Stomach (tissue), 9 donors: ENCODE results near the gene ENAH. TPM values are rescaled to one million over a fixed set of nuclear protein-coding genes. Genes with fewer than 3 reads are reported as not detected.

Experiments
- DNase-seq, 2 donors: peaks; one replicate each; pipeline versions ENCODE4 v3.0.0 to v3.0.0-alpha.2; 2013 to 2019
- H3K27ac ChIP-seq, 5 donors: fragments of 200-600 bp in 4 of 5; sonication (generic) in 4 of 5; one replicate each; pipeline ENCODE4 v1.5.1; 2013 to 2019; ENCODE audit warnings: mild to moderate bottlenecking in 1 of 5, moderate library complexity in 1 of 5
- H3K27me3 ChIP-seq, 3 donors: fragments of 200-600 bp; sonication (generic); one replicate each; pipeline ENCODE4 v1.5.1; 2017 to 2019; ENCODE audit warnings: mixed run types in 1 of 3
- H3K36me3 ChIP-seq, 4 donors: fragments of 200-600 bp; sonication (generic); 1 replicate in 3 of 4; 2 replicates in 1 of 4; pipeline ENCODE4 v1.5.1; 2016 to 2019
- H3K4me1 ChIP-seq, 4 donors: fragments of 200-600 bp; sonication (generic); one replicate each; pipeline ENCODE4 v1.5.1; 2016 to 2019
- H3K4me3 ChIP-seq, 4 donors: fragments of 200-600 bp; sonication (generic) in 3 of 4; one replicate each; pipeline ENCODE4 v1.5.1; 2016 to 2019; ENCODE audit warnings: mild to moderate bottlenecking in 1 of 4
- H3K9me3 ChIP-seq, 4 donors: fragments of 200-600 bp; sonication (generic); one replicate each; pipeline ENCODE4 v1.5.1; 2016 to 2019
- CTCF ChIP-seq, 7 experiments: fragments of 450-650 bp in 4 of 7; fragments of 200-600 bp in 3 of 7; sonication (generic) in 3 of 7; IDR thresholded peaks; one replicate each; pipeline ENCODE4 v1.5.1; 2016 to 2019; ENCODE audit warnings: antibody characterized with exemption in 7 of 7, control low read depth in 2 of 7, mild to moderate bottlenecking in 1 of 7
- EP300 ChIP-seq: sonication (generic); formaldehyde crosslinking; IDR thresholded peaks from one replicate; pipeline ENCODE4 v1.6.1; 2017; ENCODE audit warnings: antibody characterized with exemption
- POLR2A ChIP-seq, 4 donors: fragments of 450-650 bp; IDR thresholded peaks; one replicate each; pipeline ENCODE4 v1.6.1; 2016; ENCODE audit warnings: antibody characterized with exemption in 4 of 4, control low read depth in 2 of 4, mild to moderate bottlenecking in 1 of 4, moderate library complexity in 1 of 4
- POLR2AphosphoS5 ChIP-seq, 3 donors: sonication (generic); formaldehyde crosslinking; IDR thresholded peaks; one replicate each; pipeline ENCODE4 v1.6.1; 2016; ENCODE audit warnings: antibody characterized with exemption in 3 of 3
- WGBS, 5 donors: extraction: QIAGEN DNeasy Blood & Tissue Kit in 3 of 5; methylation state at CpG; one replicate each; pipeline versions ENCODE4 v1.1.5 to v1.1.7; 2013 to 2018; 5-methylcytosine and 5-hydroxymethylcytosine counted together
- intact Hi-C: fragments of 100-400 bp; cut with DNase I; formaldehyde crosslinking; loops from one replicate; pipeline ENCODE4 v1.15.1; 2023; ENCODE audit warnings: low total_unique reads
- polyA plus RNA-seq, 3 donors: library from polyadenylated mRNA; stranded (reverse); fragments of 200-250 nt; gene quantifications; one replicate each; pipeline ENCODE4 v1.2.3, GENCODE V29; 2013
- total RNA-seq, 5 donors: library from RNA; depleted of rRNA; stranded (reverse); fragments of >200 nt; gene quantifications; one replicate each; pipeline versions ENCODE4 v1.1.0 to v1.2.3, GENCODE V29; 2014 to 2016
- donor health status: healthy with polysubstance abuse.
- donor health status: Bipolar disorder and iron deficiency.
- donor health status: healthy.

Gene ENAH
- total and polyA plus RNA-seq, 8 donors: 8.5 to 186 (median 110) TPM

GRCh38 chr1:225678545-225678944 is 25.6 kb upstream of the ENAH start:
- no peak overlapping the region for H3K4me3 ChIP-seq
- H3K9me3 ChIP-seq: no peaks in the 10 kb centered on the region
- DNase-seq: no peak
- no peaks in the 10 kb centered on the region for H3K4me1 ChIP-seq
- intact Hi-C loops: no loop called here
- H3K27me3 ChIP-seq: peaks cover 0 to 7% (median 0%) of the 10 kb centered on the region in 3 donors
- WGBS, 5 donors: 90 to 96% (median 92%) methylated on average over 2 of the region's 2 CpGs
- H3K27ac ChIP-seq: no peak overlapping the region
- no peaks in the 10 kb centered on the region for H3K36me3 ChIP-seq
- TF ChIP-seq POLR2A (IDR thresholded peaks at IDR 0.05) (no peak), EP300 (no peak), CTCF (IDR thresholded peaks at IDR 0.05) (no peak)

- DNase-seq: peak in 1 of 2 donors; percentile 54
- WGBS, 5 donors: 52 to 71% (median 66%) methylated on average over 32 to 40 of the region's 40 CpGs
Observed at GRCh38 chr1:225677350-225678124, 24.6 kb upstream of the ENAH start.

GRCh38 chr1:225674381-225674780 is 21.5 kb upstream of the ENAH start:
- no peak overlapping the region for H3K27ac ChIP-seq
- TF ChIP-seq EP300 (no peak), POLR2A (IDR thresholded peaks at IDR 0.05) (no peak), CTCF (IDR thresholded peaks at IDR 0.05) (no peak), POLR2AphosphoS5 (IDR thresholded peaks at IDR 0.05) (no peak)
- DNase-seq: no peak
- H3K4me3 ChIP-seq: no peak overlapping the region
- H3K4me1 ChIP-seq: peaks cover 0 to 5% (median 0%) of the 10 kb centered on the region in 4 donors
- no peaks in the 10 kb centered on the region for H3K36me3 ChIP-seq
- intact Hi-C loops: no loop called here
- H3K27me3 ChIP-seq: peaks cover 0 to 7% (median 0%) of the 10 kb centered on the region in 3 donors
- H3K9me3 ChIP-seq: no peaks in the 10 kb centered on the region
- 69 to 85% (median 79%) methylated on average over 2 of the region's 2 CpGs for WGBS, 5 donors

More at GRCh38 chr1:225677350-225678124, 24.6 kb upstream of the ENAH start:
- Histone ChIP-seq H3K36me3 (no peaks in the 10 kb centered on the region), H3K9me3 (no peaks in the 10 kb centered on the region), H3K27me3 (peaks cover 0 to 7% (median 0%) of the 10 kb centered on the region in 3 donors), H3K4me3 (no peak overlapping the region), H3K27ac (no peak overlapping the region), H3K4me1 (no peaks in the 10 kb centered on the region)
- intact Hi-C loops: no loop called here
- TF ChIP-seq POLR2A (IDR thresholded peaks at IDR 0.05): no peak
- TF ChIP-seq EP300: no peak
- no peak for TF ChIP-seq POLR2AphosphoS5 (IDR thresholded peaks at IDR 0.05)
- no peak for TF ChIP-seq CTCF (IDR thresholded peaks at IDR 0.05)

GRCh38 chr1:225670806-225671733 is 18.1 kb upstream of the ENAH start:
- H3K4me1 ChIP-seq: peaks cover 0 to 5% (median 0%) of the 10 kb centered on the region in 4 donors
- intact Hi-C loops: no loop called here
- H3K9me3 ChIP-seq: no peaks in the 10 kb centered on the region
- TF ChIP-seq CTCF (IDR thresholded peaks at IDR 0.05) (no peak), POLR2A (IDR thresholded peaks at IDR 0.05) (no peak)
- peak in 1 of 2 donors; percentile 46 for DNase-seq
- no peaks in the 10 kb centered on the region for H3K27me3 ChIP-seq
- H3K36me3 ChIP-seq: no peaks in the 10 kb centered on the region
- no peak overlapping the region for H3K4me3 ChIP-seq
- WGBS, 5 donors: 44 to 54% (median 53%) methylated on average over 4 of the region's 4 CpGs
- H3K27ac ChIP-seq: no peak overlapping the region
